Measurements from ENCODE around the gene HRH1. TPM values are rescaled to one million over a fixed set of nuclear protein-coding genes. Genes with fewer than 3 reads are reported as not detected.

Gene HRH1
- total RNA-seq, 1 donor from 2014 or later, result not detected

- Mint-ChIP-seq H3K27me3 (ENCODE audit: unreplicated experiment) (no peaks in the 10 kb centered on the region), H3K4me3 (ENCODE audit: unreplicated experiment) (no peak overlapping the region), H3K4me1 (ENCODE audit: low read depth, unreplicated experiment) (no peaks in the 10 kb centered on the region), H3K9me3 (ENCODE audit: unreplicated experiment) (peaks cover 2% of the 10 kb centered on the region), H3K36me3 (ENCODE audit: unreplicated experiment) (peaks cover 6% of the 10 kb centered on the region), H3K27ac (ENCODE audit: unreplicated experiment) (no peak overlapping the region)
- TF ChIP-seq CTCF (IDR thresholded peaks at IDR 0.05; ENCODE audit: partially characterized antibody, unreplicated experiment), result no peak
- no peak for DNase-seq
Measured at GRCh38 chr3:11238060-11238459, 83.8 kb downstream of the HRH1 start.

DNA sequence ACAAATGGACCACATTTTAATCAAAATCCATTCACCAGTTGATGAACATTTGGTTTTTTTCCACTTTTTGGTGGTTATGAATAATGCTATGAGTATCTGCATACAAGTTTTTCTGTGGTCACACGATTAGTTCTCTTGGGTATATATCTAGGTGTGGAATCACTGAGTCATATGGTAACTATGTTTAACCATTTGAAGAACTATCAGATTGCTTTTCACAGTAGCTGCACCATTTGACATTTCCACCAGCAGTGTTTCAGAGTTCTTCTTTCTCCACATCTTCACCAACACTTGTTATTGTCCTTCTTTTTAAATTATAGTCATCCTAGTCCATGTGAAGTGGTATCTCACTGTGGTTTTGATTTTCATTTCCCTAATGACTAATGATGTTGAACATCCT lies 84.6 kb downstream of the HRH1 start:
- Mint-ChIP-seq H3K27me3 (ENCODE audit: unreplicated experiment) (no peaks in the 10 kb centered on the region), H3K4me3 (ENCODE audit: unreplicated experiment) (no peak overlapping the region), H3K4me1 (ENCODE audit: low read depth, unreplicated experiment) (no peaks in the 10 kb centered on the region), H3K36me3 (ENCODE audit: unreplicated experiment) (peaks cover 6% of the 10 kb centered on the region), H3K27ac (ENCODE audit: unreplicated experiment) (no peak overlapping the region), H3K9me3 (ENCODE audit: unreplicated experiment) (peaks cover 2% of the 10 kb centered on the region)
- no peak for TF ChIP-seq CTCF (IDR thresholded peaks at IDR 0.05; ENCODE audit: partially characterized antibody, unreplicated experiment)
- DNase-seq, result no peak

DNA sequence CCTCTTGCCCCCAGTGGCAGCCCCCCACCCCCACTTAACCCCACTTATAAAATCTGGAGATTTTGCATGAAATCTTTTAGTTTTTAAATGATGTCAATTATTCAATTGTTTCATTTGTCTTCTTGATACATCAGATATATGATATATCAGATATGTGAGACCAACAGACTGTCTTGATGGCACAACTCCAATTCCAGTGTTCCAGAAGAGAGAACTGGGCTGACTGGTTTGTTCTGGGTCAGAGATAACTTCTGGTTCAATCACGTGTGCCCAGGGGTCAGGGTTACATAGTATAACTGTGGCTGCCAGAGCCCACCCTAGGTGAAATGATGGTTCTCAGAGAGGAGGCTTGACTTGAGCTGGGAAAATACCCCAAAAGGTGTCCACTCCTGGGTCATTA lies 85.5 kb downstream of the HRH1 start:
- peaks cover 3% of the 10 kb centered on the region for H3K9me3 Mint-ChIP-seq (ENCODE audit: unreplicated experiment)
- no peak for DNase-seq
- H3K27me3 Mint-ChIP-seq (ENCODE audit: unreplicated experiment), result no peaks in the 10 kb centered on the region
- H3K27ac Mint-ChIP-seq (ENCODE audit: unreplicated experiment), result no peak overlapping the region
- TF ChIP-seq CTCF (IDR thresholded peaks at IDR 0.05; ENCODE audit: partially characterized antibody, unreplicated experiment), result no peak
- H3K4me1 Mint-ChIP-seq (ENCODE audit: low read depth, unreplicated experiment), result no peaks in the 10 kb centered on the region
- H3K36me3 Mint-ChIP-seq (ENCODE audit: unreplicated experiment), result peaks cover 6% of the 10 kb centered on the region
- no peak overlapping the region for H3K4me3 Mint-ChIP-seq (ENCODE audit: unreplicated experiment)

GRCh38 chr3:11240496-11240895 lies 86.2 kb downstream of the HRH1 start:
- DNase-seq, result no peak
- Mint-ChIP-seq H3K9me3 (ENCODE audit: unreplicated experiment) (peaks cover 3% of the 10 kb centered on the region), H3K27me3 (ENCODE audit: unreplicated experiment) (no peaks in the 10 kb centered on the region), H3K4me3 (ENCODE audit: unreplicated experiment) (no peak overlapping the region), H3K27ac (ENCODE audit: unreplicated experiment) (no peak overlapping the region), H3K36me3 (ENCODE audit: unreplicated experiment) (peaks cover 6% of the 10 kb centered on the region), H3K4me1 (ENCODE audit: low read depth, unreplicated experiment) (no peaks in the 10 kb centered on the region)
- TF ChIP-seq CTCF (IDR thresholded peaks at IDR 0.05; ENCODE audit: partially characterized antibody, unreplicated experiment), result no peak

DNA sequence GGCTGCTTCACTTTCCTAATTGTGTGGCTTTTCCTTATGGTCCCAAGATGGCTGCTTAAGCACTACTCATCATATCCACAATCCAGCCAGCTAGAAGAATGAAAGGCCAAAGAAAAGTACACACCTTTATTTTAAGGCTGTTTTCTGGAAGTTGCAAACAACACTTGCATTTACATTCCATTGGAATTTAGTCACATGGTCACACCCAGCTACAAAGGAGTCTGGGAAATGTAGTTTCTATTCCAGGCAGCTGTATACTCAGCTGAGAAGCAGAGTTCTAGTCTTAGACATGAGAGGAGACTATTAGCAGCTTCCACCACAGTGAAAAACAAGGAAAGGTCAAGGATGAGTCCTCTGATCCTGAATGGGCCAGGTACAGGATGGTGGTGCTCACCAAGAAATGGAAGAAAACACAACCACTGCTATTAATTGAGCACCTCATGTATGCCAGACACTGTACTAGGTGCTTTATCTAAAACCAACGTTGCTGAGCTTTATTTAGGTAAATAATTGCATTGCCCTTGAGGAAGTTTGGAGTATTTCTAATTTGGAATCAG lies 89.9 kb downstream of the HRH1 start:
- no peaks in the 10 kb centered on the region for H3K27me3 Mint-ChIP-seq (ENCODE audit: unreplicated experiment)
- no peak overlapping the region for H3K4me3 Mint-ChIP-seq (ENCODE audit: unreplicated experiment)
- H3K4me1 Mint-ChIP-seq (ENCODE audit: low read depth, unreplicated experiment), result no peaks in the 10 kb centered on the region
- TF ChIP-seq CTCF (IDR thresholded peaks at IDR 0.05; ENCODE audit: partially characterized antibody, unreplicated experiment), result no peak
- no peak for DNase-seq
- H3K27ac Mint-ChIP-seq (ENCODE audit: unreplicated experiment), result no peak overlapping the region
- peaks cover 1% of the 10 kb centered on the region for H3K9me3 Mint-ChIP-seq (ENCODE audit: unreplicated experiment)
- peaks cover 1% of the 10 kb centered on the region for H3K36me3 Mint-ChIP-seq (ENCODE audit: unreplicated experiment)

Data from glutamatergic neuron (in vitro differentiated cells).